ENCODE results near the gene TMLHE. TPM values are rescaled to one million over a fixed set of nuclear protein-coding genes. Genes with fewer than 3 reads are reported as not detected.
"Not testable (repeated sequence)": the region's sequence is repeated elsewhere in the genome, so short reads cannot be mapped to it uniquely, and the experiment has no call there.

The TMLHE gene
- total and polyA plus RNA-seq, 2 experiments from 2014 or later: 5.9 to 11.5 TPM

DNA sequence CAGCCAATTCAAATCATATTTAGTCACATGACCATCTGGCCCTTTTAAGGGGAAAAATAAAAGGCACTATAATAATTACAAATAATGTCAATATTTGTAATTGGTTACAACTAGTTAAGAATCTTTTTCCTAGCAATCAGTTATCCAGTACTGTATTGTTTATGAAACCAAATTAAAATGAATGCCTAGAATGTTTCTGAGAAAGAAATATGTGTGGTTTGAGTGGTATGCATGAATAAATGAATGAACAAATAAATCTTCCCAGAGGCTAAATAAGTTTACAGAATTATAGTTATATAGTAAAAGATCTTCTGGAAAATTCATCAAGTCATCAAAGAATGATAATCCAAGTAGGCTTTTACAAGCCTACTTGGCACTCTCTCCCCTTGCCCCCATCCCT, 98.5 kb downstream of the TMLHE start:
- Histone ChIP-seq H3K27me3 (replicated peaks; ENCODE audit: insufficient read depth) (no peaks in the 10 kb centered on the region), H3K9me3 (ENCODE audit: low read depth) (no peaks in the 10 kb centered on the region), H2AFZ (no peak overlapping the region), H3K4me3 (no peak overlapping the region), H3K4me1 (ENCODE audit: insufficient read depth) (no peaks in the 10 kb centered on the region; the same call in 1 of the 2 replicates), H3K79me2 (ENCODE audit: insufficient read depth) (no peaks in the 10 kb centered on the region), H4K20me1 (ENCODE audit: insufficient read depth) (no peaks in the 10 kb centered on the region), H3F3A (ENCODE audit: insufficient read depth) (no peaks in the 10 kb centered on the region), H3K4me2 (ENCODE audit: unreplicated experiment) (no peak overlapping the region), H3K9ac (no peak overlapping the region), H3K36me3 (ENCODE audit: low read depth) (no peaks in the 10 kb centered on the region), H3K27ac (no peak overlapping the region), H3K9me2 (ENCODE audit: insufficient read depth) (no peaks in the 10 kb centered on the region)
- in situ Hi-C loops (cut with MboI): no loop called here
- DNase-seq: no peak
- TF ChIP-seq EZH2phosphoT487 (IDR thresholded peaks at IDR 0.05; ENCODE audit: insufficient read depth, low read depth): no peak
- TF ChIP-seq EZH2 (IDR thresholded peaks at IDR 0.05; ENCODE audit: insufficient read depth, poor library complexity, severe bottlenecking): no peak

DNA sequence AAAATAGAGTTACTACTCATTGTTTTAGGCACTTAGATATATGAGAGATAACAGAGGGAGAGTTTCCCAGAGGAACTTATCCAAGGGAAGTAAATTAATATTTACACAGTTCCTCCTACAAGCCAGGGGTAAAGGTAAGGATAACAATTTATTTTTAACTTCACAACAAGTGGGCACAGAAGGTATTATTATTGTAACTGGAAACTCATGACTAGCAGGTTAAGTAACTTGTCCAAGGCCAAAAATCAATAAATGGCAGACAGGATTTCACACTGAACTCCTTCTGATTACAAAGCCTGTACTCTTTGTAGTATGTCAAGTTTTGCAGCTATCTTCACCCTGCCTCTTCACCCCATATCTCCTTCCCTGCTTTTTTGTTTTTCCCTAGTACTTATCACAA, 107.5 kb downstream of the TMLHE start:
- Histone ChIP-seq H3K27me3 (replicated peaks; ENCODE audit: insufficient read depth) (no peaks in the 10 kb centered on the region), H3K4me1 (ENCODE audit: insufficient read depth) (no peaks in the 10 kb centered on the region), H3K36me3 (ENCODE audit: low read depth) (no peaks in the 10 kb centered on the region), H3K4me3 (no peak overlapping the region), H2AFZ (no peak overlapping the region), H3K9me3 (ENCODE audit: low read depth) (no peaks in the 10 kb centered on the region), H3K27ac (no peak overlapping the region), H4K20me1 (ENCODE audit: insufficient read depth) (no peaks in the 10 kb centered on the region), H3F3A (ENCODE audit: insufficient read depth) (no peaks in the 10 kb centered on the region), H3K9me2 (ENCODE audit: insufficient read depth) (no peaks in the 10 kb centered on the region), H3K4me2 (ENCODE audit: unreplicated experiment) (no peak overlapping the region), H3K79me2 (ENCODE audit: insufficient read depth) (no peaks in the 10 kb centered on the region), H3K9ac (no peak overlapping the region)
- no peak for DNase-seq
- in situ Hi-C loops (cut with MboI): no loop called here
- TF ChIP-seq EZH2phosphoT487 (IDR thresholded peaks at IDR 0.05; ENCODE audit: insufficient read depth, low read depth): no peak
- no peak for TF ChIP-seq EZH2 (IDR thresholded peaks at IDR 0.05; ENCODE audit: insufficient read depth, poor library complexity, severe bottlenecking)

DNA sequence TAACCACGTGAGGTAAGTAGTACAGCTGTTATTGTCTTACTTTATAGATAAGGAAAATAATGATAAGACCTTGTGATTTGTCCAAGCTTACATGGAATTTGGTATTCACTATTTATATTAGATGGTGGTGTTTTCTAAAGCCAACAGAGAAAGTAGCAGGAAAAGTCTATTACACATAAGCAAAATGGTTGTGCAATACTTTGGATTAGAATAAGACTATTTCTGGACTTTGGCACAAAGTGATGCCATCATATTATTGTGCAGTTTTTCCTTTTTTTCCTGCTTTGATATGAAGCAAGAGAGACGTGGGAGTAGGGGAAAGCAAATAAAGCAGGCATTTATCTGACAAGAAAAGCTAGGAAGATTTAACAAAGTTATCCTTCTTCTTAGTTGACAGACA, 117.6 kb downstream of the TMLHE start:
- in situ Hi-C loops (cut with MboI); H2AFZ ChIP-seq; H3K4me2 ChIP-seq (ENCODE audit: unreplicated experiment); H3K9ac ChIP-seq; H3K27me3 ChIP-seq (replicated peaks; ENCODE audit: insufficient read depth); H3K79me2 ChIP-seq (ENCODE audit: insufficient read depth); DNase-seq; H3K36me3 ChIP-seq (ENCODE audit: low read depth); H3K4me3 ChIP-seq; H3K4me1 ChIP-seq (ENCODE audit: insufficient read depth); H3K27ac ChIP-seq; H4K20me1 ChIP-seq (ENCODE audit: insufficient read depth); H3F3A ChIP-seq (ENCODE audit: insufficient read depth); H3K9me2 ChIP-seq (ENCODE audit: insufficient read depth); H3K9me3 ChIP-seq (ENCODE audit: low read depth): not testable (repeated sequence)
- no CpG with 5 or more reads among the region's 2 CpGs for WGBS, 2 experiments (ENCODE audit: low coverage in 1 of 2, low lambda C conversion rate in 2 of 2, missing lambda C conversion rate in 2 of 2)

DNA sequence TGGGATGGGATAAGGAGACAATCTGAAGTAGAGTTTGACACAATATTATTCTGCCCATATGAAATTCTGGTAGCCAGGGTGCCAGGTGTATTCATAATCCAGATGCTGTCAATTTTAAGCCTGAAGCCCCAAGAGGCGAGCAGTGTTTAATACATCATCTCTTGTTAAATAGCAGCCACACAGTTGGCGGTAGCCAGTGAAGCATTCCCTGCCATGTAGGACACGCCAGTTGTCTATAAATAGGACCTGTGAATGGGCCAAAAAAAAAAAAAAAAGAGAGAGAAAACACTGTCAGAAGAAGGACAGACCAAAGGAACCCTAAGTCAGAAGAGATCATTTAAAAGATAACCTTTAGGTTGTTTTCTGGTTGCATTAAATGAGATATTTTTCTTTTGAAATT, 121.3 kb downstream of the TMLHE start:
- DNase-seq; H3K4me1 ChIP-seq (ENCODE audit: insufficient read depth); H3K9me2 ChIP-seq (ENCODE audit: insufficient read depth); H2AFZ ChIP-seq; H3K4me3 ChIP-seq; H3K9me3 ChIP-seq (ENCODE audit: low read depth); H3K27me3 ChIP-seq (replicated peaks; ENCODE audit: insufficient read depth); H3K9ac ChIP-seq; H4K20me1 ChIP-seq (ENCODE audit: insufficient read depth); H3K4me2 ChIP-seq (ENCODE audit: unreplicated experiment); H3K27ac ChIP-seq; in situ Hi-C loops (cut with MboI); H3K36me3 ChIP-seq (ENCODE audit: low read depth); H3F3A ChIP-seq (ENCODE audit: insufficient read depth); H3K79me2 ChIP-seq (ENCODE audit: insufficient read depth): not testable (repeated sequence)
- WGBS, 2 experiments (ENCODE audit: low coverage in 1 of 2, low lambda C conversion rate in 2 of 2, missing lambda C conversion rate in 2 of 2): no CpG with 5 or more reads among the region's 3 CpGs

DNA sequence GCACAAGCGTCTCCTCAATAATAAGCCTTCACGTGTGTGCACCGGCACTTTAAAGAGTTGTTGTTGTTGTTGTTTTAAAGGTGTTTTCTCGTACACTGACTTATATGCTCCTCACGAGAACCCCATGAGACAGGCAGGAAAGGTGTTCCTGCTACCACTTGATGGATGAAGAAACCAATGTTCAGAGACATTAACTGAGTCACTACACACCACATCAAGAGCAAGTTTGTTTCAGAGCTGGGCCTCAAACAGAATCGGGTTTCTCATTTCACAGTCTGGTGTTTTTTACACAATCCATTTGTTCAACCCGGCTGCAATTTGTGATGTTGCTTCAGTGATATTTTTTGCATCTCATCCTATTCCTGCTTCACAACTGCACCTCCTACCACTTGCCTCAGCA, 135.6 kb downstream of the TMLHE start:
- H4K20me1 ChIP-seq (ENCODE audit: insufficient read depth); H3K27ac ChIP-seq; H3K27me3 ChIP-seq (replicated peaks; ENCODE audit: insufficient read depth); H2AFZ ChIP-seq; H3F3A ChIP-seq (ENCODE audit: insufficient read depth); H3K9me2 ChIP-seq (ENCODE audit: insufficient read depth); H3K9me3 ChIP-seq (ENCODE audit: low read depth); H3K4me2 ChIP-seq (ENCODE audit: unreplicated experiment); H3K9ac ChIP-seq; H3K4me1 ChIP-seq (ENCODE audit: insufficient read depth); in situ Hi-C loops (cut with MboI); H3K4me3 ChIP-seq; H3K79me2 ChIP-seq (ENCODE audit: insufficient read depth); H3K36me3 ChIP-seq (ENCODE audit: low read depth); DNase-seq: not testable (repeated sequence)
- no CpG with 5 or more reads among the region's 7 CpGs for WGBS, 2 experiments (ENCODE audit: low coverage in 1 of 2, low lambda C conversion rate in 2 of 2, missing lambda C conversion rate in 2 of 2)

DNA sequence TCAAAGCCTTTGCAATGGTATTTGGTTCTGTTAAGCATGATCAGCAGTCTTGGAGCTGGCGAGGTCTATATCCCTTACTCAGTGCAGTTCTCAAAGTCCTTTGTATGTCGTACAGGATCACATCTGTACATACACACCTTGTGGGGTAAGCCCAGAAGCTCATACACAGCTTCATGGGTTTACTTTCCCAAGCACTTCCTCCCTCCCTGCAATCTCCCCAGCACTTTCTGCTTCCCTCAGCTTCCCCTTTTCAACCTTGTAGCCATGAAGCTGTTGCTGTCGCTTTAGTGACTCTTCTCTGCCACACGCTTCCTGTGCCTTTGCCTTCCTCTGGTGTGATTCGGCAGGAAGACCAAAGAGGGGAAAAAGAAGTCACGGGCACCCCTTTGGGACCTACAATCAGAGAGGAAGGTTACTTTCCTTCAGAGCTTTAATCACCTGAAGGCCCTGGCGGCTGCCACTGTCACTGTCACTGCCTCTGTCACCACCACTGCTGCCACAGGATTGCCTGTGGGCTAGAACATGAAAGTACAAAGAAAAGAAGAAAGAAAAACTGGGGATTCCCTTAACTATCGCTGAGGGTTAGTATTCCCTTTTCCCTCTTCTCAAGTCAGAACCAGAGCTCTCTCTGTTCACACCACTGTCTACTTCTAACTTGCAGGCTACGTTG, 146.3 kb downstream of the TMLHE start:
- H3K4me3 ChIP-seq; H3K4me1 ChIP-seq (ENCODE audit: insufficient read depth); H3K9ac ChIP-seq; H3K27ac ChIP-seq; H3K9me3 ChIP-seq (ENCODE audit: low read depth); H3K9me2 ChIP-seq (ENCODE audit: insufficient read depth); DNase-seq; H4K20me1 ChIP-seq (ENCODE audit: insufficient read depth); H3K36me3 ChIP-seq (ENCODE audit: low read depth); H2AFZ ChIP-seq; H3K4me2 ChIP-seq (ENCODE audit: unreplicated experiment); H3K79me2 ChIP-seq (ENCODE audit: insufficient read depth); in situ Hi-C loops (cut with MboI); H3F3A ChIP-seq (ENCODE audit: insufficient read depth); H3K27me3 ChIP-seq (replicated peaks; ENCODE audit: insufficient read depth): not testable (repeated sequence)
- WGBS, 2 experiments (ENCODE audit: low coverage in 1 of 2, low lambda C conversion rate in 2 of 2, missing lambda C conversion rate in 2 of 2): no CpG with 5 or more reads among the region's 9 CpGs

DNA sequence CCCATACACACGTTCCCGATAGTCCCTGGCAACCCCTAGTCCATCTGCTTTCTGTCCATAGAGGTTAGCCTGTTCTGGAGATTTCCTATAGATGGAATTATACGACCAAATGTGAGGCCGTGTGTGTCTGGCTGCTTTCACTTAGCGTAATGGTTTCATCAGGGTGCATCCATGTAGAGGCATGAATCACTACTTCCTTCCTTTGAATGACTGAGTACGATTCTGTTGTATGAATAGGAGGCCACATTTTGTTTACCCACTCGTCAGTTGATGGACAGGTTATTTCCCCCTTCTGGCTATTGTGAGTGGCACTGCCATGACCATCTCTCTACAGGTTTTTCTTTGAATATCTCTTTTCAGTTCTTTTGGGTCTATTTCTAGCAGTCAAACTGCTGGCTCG, 152.3 kb downstream of the TMLHE start:
- H2AFZ ChIP-seq; in situ Hi-C loops (cut with MboI); H3K36me3 ChIP-seq (ENCODE audit: low read depth); H3K9ac ChIP-seq; DNase-seq; H3K27ac ChIP-seq; H3K4me1 ChIP-seq (ENCODE audit: insufficient read depth); H3K79me2 ChIP-seq (ENCODE audit: insufficient read depth); H3K9me3 ChIP-seq (ENCODE audit: low read depth); H4K20me1 ChIP-seq (ENCODE audit: insufficient read depth); H3K9me2 ChIP-seq (ENCODE audit: insufficient read depth); H3K27me3 ChIP-seq (replicated peaks; ENCODE audit: insufficient read depth); H3F3A ChIP-seq (ENCODE audit: insufficient read depth); H3K4me3 ChIP-seq; H3K4me2 ChIP-seq (ENCODE audit: unreplicated experiment): not testable (repeated sequence)
- WGBS, 2 experiments (ENCODE audit: low coverage in 1 of 2, low lambda C conversion rate in 2 of 2, missing lambda C conversion rate in 2 of 2): no CpG with 5 or more reads among the region's 8 CpGs
